ENCODE measurements around the gene GGT6.
A peak's percentile ranks its signal among the peaks of the same experiment; 100 is the strongest.

Gene GGT6

DNA sequence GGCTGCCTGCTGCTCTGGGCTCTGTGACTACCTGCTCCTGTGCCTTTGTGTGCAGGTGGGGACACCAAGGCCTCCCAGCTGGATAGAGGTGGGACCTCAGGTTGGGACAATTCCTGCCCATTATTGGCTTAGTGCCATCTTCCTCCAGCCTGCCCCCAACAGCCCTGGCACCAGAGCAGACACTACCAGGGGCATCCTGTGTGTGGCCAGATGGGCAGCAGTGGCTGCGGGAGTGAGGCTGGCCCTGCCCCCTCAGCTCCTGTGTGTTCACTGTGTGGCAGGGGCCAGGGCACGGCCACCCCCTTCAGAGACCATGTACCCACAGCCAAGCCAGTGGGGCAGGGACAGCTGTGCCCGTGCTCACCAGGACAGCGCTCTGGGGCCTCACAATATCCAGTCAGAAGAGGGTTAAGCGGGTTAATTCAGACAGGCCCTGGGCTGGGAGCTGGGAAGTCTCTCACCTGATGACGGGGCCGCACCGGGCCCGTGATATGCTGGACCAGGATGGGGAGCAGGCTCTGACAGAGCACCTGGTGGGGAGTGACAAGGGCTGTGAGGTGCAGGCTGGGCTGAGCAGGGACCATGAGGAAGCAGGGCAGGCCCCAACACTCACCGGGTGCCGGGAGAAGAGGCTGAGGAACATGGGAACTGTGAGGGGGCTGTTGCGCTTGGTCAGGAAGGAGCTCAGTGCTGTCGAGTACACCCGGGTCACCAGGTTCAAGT is 18.2 kb downstream of the GGT6 start:
- no peak overlapping the region for H3K4me3 ChIP-seq (ENCODE audit: low read depth, low read length)
- TF ChIP-seq, protein P1, sequence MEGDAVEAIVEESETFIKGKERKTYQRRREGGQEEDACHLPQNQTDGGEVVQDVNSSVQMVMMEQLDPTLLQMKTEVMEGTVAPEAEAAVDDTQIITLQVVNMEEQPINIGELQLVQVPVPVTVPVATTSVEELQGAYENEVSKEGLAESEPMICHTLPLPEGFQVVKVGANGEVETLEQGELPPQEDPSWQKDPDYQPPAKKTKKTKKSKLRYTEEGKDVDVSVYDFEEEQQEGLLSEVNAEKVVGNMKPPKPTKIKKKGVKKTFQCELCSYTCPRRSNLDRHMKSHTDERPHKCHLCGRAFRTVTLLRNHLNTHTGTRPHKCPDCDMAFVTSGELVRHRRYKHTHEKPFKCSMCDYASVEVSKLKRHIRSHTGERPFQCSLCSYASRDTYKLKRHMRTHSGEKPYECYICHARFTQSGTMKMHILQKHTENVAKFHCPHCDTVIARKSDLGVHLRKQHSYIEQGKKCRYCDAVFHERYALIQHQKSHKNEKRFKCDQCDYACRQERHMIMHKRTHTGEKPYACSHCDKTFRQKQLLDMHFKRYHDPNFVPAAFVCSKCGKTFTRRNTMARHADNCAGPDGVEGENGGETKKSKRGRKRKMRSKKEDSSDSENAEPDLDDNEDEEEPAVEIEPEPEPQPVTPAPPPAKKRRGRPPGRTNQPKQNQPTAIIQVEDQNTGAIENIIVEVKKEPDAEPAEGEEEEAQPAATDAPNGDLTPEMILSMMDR (conservative IDR thresholded peaks at IDR 0.05; ENCODE audit: low read depth, low read length): no peak
- no peak for DNase-seq (ENCODE audit: low read depth)

DNA sequence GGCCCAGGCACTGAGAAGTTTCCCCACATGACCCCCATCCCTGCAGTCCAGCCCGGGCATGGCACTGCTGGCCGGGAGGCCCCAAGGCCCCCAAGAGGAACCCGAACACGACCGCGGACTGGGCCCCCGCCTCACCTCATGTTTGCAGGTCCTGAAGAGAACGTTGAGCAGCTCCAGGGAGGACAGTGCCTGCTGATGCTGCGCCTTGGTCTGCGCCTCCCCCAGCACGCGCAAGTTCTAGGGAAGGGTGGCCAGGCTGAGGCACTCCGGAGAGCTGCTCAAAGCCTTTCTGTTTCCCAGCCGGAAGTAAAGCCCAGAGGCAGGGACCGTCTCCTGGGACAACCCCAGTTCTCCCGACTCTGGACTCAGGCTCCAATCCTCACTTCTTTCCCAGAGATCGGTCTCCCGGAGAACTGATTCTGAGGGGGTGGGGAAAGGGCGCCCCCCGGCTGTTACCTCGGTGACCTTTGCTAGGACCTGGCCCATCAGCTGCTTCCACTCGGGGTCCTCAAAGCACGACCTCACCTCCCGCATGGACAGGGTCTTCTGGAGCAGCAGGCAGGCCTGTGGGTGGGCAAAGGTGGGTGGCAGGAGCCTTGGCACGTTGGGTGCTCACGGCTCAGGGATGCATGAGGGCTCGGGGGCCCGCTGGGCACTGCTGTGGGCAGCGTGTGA is 18.9 kb downstream of the GGT6 start:
- TF ChIP-seq, protein P1 (conservative IDR thresholded peaks at IDR 0.05; ENCODE audit: low read depth, low read length): no peak
- H3K4me3 ChIP-seq (ENCODE audit: low read depth, low read length): no peak overlapping the region
- no peak for DNase-seq (ENCODE audit: low read depth)

DNA sequence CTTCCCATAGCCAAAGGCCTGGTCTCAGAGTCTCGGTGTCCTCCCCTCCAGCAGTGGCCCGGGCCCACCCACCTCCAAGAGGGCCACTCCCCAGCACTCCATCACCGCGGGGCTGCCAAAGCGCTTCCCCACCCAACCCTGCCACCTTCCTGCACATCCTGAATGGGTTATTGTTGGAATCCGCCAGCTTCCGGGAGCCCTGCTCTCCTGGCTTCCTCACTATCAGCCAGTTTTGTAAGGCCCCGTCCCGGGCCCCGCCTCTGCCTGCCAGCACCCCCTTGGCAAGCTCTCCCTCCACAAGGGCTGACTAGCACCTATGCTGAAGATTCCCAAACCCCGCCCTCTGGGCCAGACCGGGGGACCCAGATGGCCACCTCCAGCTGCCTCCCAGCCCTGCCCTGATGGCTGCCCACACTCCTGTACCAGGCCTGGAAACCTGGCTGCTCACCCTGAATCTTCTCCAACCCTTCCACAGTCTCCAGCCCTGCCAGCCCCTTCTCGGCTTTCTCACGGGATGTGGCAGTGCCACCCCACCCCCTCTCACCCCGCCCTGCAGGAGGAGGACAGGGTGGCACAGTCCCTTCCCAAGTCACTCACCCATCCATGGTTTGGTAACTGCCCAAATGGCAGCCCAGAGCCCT is 19.6 kb downstream of the GGT6 start:
- DNase-seq (ENCODE audit: low read depth): no peak
- H3K4me3 ChIP-seq (ENCODE audit: low read depth, low read length): no peak overlapping the region
- TF ChIP-seq, protein P1 (conservative IDR thresholded peaks at IDR 0.05; ENCODE audit: low read depth, low read length): no peak

DNA sequence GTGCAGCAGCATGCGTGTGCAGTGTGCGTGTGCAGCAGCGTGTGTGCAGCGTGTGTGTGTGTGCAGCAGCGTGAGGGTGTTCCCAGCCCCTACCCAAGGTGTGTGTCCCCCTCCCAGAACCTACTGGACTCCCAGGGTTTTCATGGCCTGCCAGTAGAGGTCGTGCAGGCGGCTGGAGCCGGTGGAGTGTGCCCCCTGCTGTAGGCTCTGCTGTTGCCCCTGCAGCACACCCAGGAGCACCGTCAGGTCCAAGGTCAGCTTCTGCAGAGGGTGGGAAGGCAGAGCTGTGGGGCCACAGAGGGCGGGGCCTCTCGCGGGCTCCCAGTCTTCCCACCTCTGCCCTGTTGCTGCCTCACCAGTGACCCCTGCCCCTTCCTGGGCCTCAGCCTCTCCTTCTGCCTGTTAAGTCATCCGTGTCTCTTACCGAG is 20.1 kb downstream of the GGT6 start:
- DNase-seq (ENCODE audit: low read depth): no peak
- TF ChIP-seq, protein P1 (conservative IDR thresholded peaks at IDR 0.05; ENCODE audit: low read depth, low read length): peak; percentile 43
- no peak overlapping the region for H3K4me3 ChIP-seq (ENCODE audit: low read depth, low read length)

DNA sequence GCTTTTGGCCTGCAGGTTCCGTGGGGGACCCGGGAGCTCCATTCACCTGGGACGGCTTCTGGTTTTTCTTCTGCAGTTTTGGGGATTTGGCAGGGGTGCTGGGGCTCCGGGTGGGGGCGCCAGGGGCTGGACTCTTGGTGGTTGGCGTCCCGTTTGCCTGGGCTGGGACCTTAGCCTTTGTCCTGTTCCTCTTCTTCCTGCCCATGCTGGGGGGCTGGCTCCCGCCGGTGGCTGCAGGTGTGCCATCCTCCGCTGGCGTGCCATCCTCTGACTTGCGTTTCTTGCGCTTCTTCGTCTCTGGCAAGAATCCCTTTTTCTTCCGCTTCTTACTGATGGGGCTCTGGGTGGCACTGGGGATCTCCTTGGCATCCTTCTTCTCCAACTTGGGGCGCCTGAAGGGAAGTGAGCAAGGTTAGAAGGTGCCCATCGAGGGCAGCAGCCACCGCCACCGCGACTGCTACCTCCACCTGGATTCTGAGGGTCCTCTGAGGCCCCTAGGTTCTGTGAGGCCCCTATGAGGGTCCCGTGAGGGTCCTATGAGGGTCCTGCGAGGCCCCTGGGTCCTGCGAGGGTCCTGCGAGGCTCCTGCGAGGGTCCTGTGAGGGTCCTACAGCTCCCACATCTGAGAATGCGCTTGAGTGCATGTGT is 20.7 kb downstream of the GGT6 start:
- H3K4me3 ChIP-seq (ENCODE audit: low read depth, low read length): no peak overlapping the region
- DNase-seq (ENCODE audit: low read depth): no peak

DNA sequence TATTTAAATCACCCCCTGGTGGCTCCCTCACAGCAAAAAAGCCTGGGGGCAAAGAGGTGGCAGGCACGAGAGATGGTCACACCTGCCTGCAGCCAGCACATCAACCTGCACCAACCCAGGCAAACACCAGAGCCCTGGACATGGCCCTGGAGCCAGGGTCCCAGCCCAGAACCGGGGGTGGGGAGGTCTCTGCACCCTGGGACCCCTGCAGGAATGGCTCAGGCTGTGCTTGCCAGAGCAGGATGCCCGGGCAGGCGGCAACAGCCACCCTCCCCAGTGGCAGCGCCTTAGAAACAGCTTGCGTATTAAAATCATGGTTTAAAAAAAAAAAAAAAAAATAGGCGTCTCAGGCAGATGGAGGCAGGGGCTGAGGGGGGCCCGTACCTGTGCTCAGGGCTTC is 21.4 kb downstream of the GGT6 start:
- no peak overlapping the region for H3K4me3 ChIP-seq (ENCODE audit: low read depth, low read length)
- DNase-seq (ENCODE audit: low read depth): no peak
- TF ChIP-seq, protein P1 (conservative IDR thresholded peaks at IDR 0.05; ENCODE audit: low read depth, low read length): no peak

More for the DNA sequence above, 20.7 kb downstream of the GGT6 start:
- TF ChIP-seq, protein P1 (conservative IDR thresholded peaks at IDR 0.05; ENCODE audit: low read depth, low read length): no peak
